Endothelial cell of umbilical vein (primary cell): ENCODE results near the gene MOB2. TPM values are rescaled to one million over a fixed set of nuclear protein-coding genes. Genes with fewer than 3 reads are reported as not detected.

Experiments used
- BruUV-seq: library from RNA; stranded (reverse); fragments of 400-500 nt; replicated peaks from 2 replicates; lab custom pipeline; 2021; lab: Mats Ljungman, UMichigan
- CTCF ChIA-PET: fragments of 300-600, 350-600 bp; sonication (Branson Sonifier 250); formaldehyde crosslinking; loops from one replicate; lab custom pipeline; 2021; ENCODE audit warnings: antibody characterized with exemption, inconsistent platforms; lab: Charles Lee
- POLR2A ChIA-PET: fragments of 300-600, 350-600 bp; sonication (Branson Sonifier 250); formaldehyde crosslinking; loops from one replicate; lab custom pipeline; 2021; ENCODE audit warnings: antibody characterized with exemption, inconsistent platforms; lab: Charles Lee
- DNase-seq: peaks from one replicate; pipeline ENCODE4 v3.0.0-alpha.2; 2011; ENCODE audit warnings: low read depth, low spot score
- FAIRE-seq: peaks from 2 replicates; lab custom pipeline; 2011; peaks lifted over from hg19 to GRCh38; lab: Jason Lieb, UNC
- H2AFZ ChIP-seq: 2 replicates; pipeline ENCODE4 v1.6.0; 2012; ENCODE audit warnings: low read depth, low read length, control low read depth, inconsistent platforms
- H3K27ac ChIP-seq: 2 replicates; pipeline ENCODE4 v1.5.1; 2011; ENCODE audit warnings: low read depth, mild to moderate bottlenecking, control low read depth, low read length, moderate library complexity; ENCODE audit not compliant: insufficient read depth
- H3K27me3 ChIP-seq, 2 experiments: 2 replicates each; pipeline versions ENCODE4 v1.6.0 to v1.6.1; 2011; ENCODE audit warnings: low read length in 2 of 2, mixed read lengths in 1 of 2; ENCODE audit not compliant: control insufficient read depth in 2 of 2, insufficient read depth in 2 of 2
- H3K36me3 ChIP-seq, 2 experiments: 2 replicates in 1 of 2; 3 replicates in 1 of 2; pipeline ENCODE4 v1.5.1; 2011; ENCODE audit warnings: low read length in 2 of 2, mild to moderate bottlenecking in 1 of 2, moderate library complexity in 1 of 2; ENCODE audit not compliant: control insufficient read depth in 2 of 2, insufficient read depth in 2 of 2; ENCODE audit errors: extremely low read depth in 1 of 2
- H3K4me1 ChIP-seq: 3 replicates; pipeline ENCODE4 v1.5.1; 2011; ENCODE audit warnings: mild to moderate bottlenecking, low read length; ENCODE audit not compliant: control insufficient read depth, insufficient read depth; ENCODE audit errors: extremely low read depth
- H3K4me2 ChIP-seq: 2 replicates; pipeline ENCODE4 v1.6.1; 2011; ENCODE audit warnings: low read length, control low read depth, mixed read lengths; ENCODE audit not compliant: insufficient read depth
- H3K4me3 ChIP-seq, 3 experiments: fragments of 200-600 bp in 1 of 3; sonication (generic), shearing (Covaris generic) in 1 of 3; replicated peaks in 1 of 3; 2 replicates each; pipeline ENCODE4 v1.5.1; 2011 to 2016; ENCODE audit warnings: control low read depth in 3 of 3, low read length in 3 of 3, mild to moderate bottlenecking in 2 of 3, inconsistent platforms in 1 of 3, low read depth in 1 of 3, moderate library complexity in 1 of 3; ENCODE audit not compliant: insufficient read depth in 1 of 3
- H3K79me2 ChIP-seq: 2 replicates; pipeline ENCODE4 v1.6.0; 2012; ENCODE audit warnings: low read length, inconsistent platforms; ENCODE audit not compliant: control insufficient read depth, insufficient read depth
- H3K9ac ChIP-seq: replicated peaks from 2 replicates; pipeline ENCODE3; 2011; ENCODE audit warnings: low read length, control low read depth; ENCODE audit not compliant: insufficient read depth; ENCODE audit errors: extremely low read depth
- H3K9me1 ChIP-seq: replicated peaks from 3 replicates; pipeline ENCODE4 v1.6.0; 2011; ENCODE audit warnings: mild to moderate bottlenecking, low read length; ENCODE audit not compliant: control insufficient read depth, insufficient read depth; ENCODE audit errors: extremely low read depth
- H3K9me3 ChIP-seq: replicated peaks from 2 replicates; pipeline ENCODE4 v1.5.1; 2012; ENCODE audit warnings: low read length, inconsistent platforms; ENCODE audit not compliant: control insufficient read depth, insufficient read depth
- H4K20me1 ChIP-seq: replicated peaks from 2 replicates; pipeline ENCODE3; 2011; ENCODE audit warnings: mild to moderate bottlenecking, low read length; ENCODE audit not compliant: control insufficient read depth, insufficient read depth; ENCODE audit errors: extremely low read depth
- EZH2 ChIP-seq: IDR thresholded peaks from 2 replicates; pipeline ENCODE4 v1.6.1; 2012; ENCODE audit warnings: borderline replicate concordance, low read depth, mild to moderate bottlenecking, moderate library complexity, low read length, inconsistent platforms; ENCODE audit not compliant: severe bottlenecking
- FOS ChIP-seq: IDR thresholded peaks from 2 replicates; pipeline ENCODE4 v1.6.1; 2011; ENCODE audit warnings: mild to moderate bottlenecking, low read length, moderate library complexity, borderline replicate concordance; ENCODE audit not compliant: insufficient read depth
- GATA2 ChIP-seq: IDR thresholded peaks from 2 replicates; pipeline ENCODE4 v1.7.0; 2011; ENCODE audit warnings: low read depth, mild to moderate bottlenecking, moderate library complexity, mixed read lengths, low read length; ENCODE audit not compliant: insufficient read length, insufficient read depth
- JUN ChIP-seq: IDR thresholded peaks from 2 replicates; pipeline ENCODE4 v1.6.1; 2011; ENCODE audit warnings: borderline replicate concordance, low read depth; ENCODE audit not compliant: insufficient read length, insufficient read depth
- MYC ChIP-seq: IDR thresholded peaks from one replicate; pipeline ENCODE4 v1.6.1; 2011; ENCODE audit warnings: mild to moderate bottlenecking, low read depth, low read length
- POLR2A ChIP-seq: IDR thresholded peaks from 2 replicates; pipeline ENCODE4 v1.6.1; 2012; ENCODE audit warnings: low read depth, mild to moderate bottlenecking, control low read depth, low read length
- POLR2AphosphoS5 ChIP-seq: IDR thresholded peaks from 2 replicates; pipeline ENCODE4 v1.6.1; 2012; ENCODE audit warnings: low read depth, mild to moderate bottlenecking, control low read depth, low read length, moderate library complexity; ENCODE audit not compliant: insufficient read depth
- dilution Hi-C: fragments of 300-500 bp; cut with MboI; formaldehyde crosslinking; loops from one replicate; pipeline ENCODE4 v1.15.0; 2019; ENCODE audit warnings: low sequenced_read_pairs; ENCODE audit not compliant: extremely low pct_ligation_motif_present
- intact Hi-C: fragments of 100-400 bp; cut with micrococcal nuclease; formaldehyde crosslinking; loops from one replicate; pipeline ENCODE4 v1.10.0; 2022
- polyA plus RNA-seq, 4 experiments: library from polyadenylated mRNA; depleted of rRNA in 3 of 4; stranded (reverse) in 3 of 4; unstranded in 1 of 4; fragments of >200 nt; gene quantifications; 2 replicates each; pipeline versions ENCODE4 v1.2.1 to v1.2.3, GENCODE V29; 2011 to 2012; ENCODE audit warnings: missing spikeins in 1 of 4
- total RNA-seq: library from RNA; stranded (reverse); gene quantifications from 2 replicates; pipeline ENCODE4 v1.2.3, GENCODE V29; 2021
- TF ChIP-seq, protein P1 (sequence below): IDR thresholded peaks from 2 replicates; pipeline ENCODE4 v1.6.1; 2011; ENCODE audit not compliant: insufficient read depth, insufficient read length
- TF ChIP-seq, protein P2 (sequence below), 2 donors: IDR thresholded peaks; 1 replicate in 1 of 2; 2 replicates in 1 of 2; pipeline ENCODE4 v1.5.1; 2011; ENCODE audit warnings: low read length in 2 of 2, mild to moderate bottlenecking in 2 of 2, moderate library complexity in 2 of 2, control low read depth in 1 of 2, inconsistent platforms in 1 of 2, low read depth in 1 of 2; ENCODE audit not compliant: insufficient read depth in 1 of 2; ENCODE audit errors: extremely low read depth in 1 of 2

The MOB2 gene
- total and polyA plus RNA-seq, 2 donors (not counting 3 experiments of a cell fraction or from before 2014, with no cell fraction given), result 38.2 to 50.6 TPM

- intact Hi-C loops, result no loop called here
- FAIRE-seq, result no peak
- no peaks in the 10 kb centered on the region for H3K79me2 ChIP-seq
Observed at GRCh38 chr11:1440066-1440465, 46.5 kb downstream of the MOB2 start.

More at GRCh38 chr11:1440066-1440465, 46.5 kb downstream of the MOB2 start:
- TF ChIP-seq JUN (no peak), MYC (no peak), EZH2 (no peak), FOS (no peak), POLR2AphosphoS5 (no peak), POLR2A (no peak), GATA2 (no peak)
- TF ChIP-seq, protein P1, sequence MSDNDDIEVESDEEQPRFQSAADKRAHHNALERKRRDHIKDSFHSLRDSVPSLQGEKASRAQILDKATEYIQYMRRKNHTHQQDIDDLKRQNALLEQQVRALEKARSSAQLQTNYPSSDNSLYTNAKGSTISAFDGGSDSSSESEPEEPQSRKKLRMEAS, result no peak
- TF ChIP-seq, protein P2, sequence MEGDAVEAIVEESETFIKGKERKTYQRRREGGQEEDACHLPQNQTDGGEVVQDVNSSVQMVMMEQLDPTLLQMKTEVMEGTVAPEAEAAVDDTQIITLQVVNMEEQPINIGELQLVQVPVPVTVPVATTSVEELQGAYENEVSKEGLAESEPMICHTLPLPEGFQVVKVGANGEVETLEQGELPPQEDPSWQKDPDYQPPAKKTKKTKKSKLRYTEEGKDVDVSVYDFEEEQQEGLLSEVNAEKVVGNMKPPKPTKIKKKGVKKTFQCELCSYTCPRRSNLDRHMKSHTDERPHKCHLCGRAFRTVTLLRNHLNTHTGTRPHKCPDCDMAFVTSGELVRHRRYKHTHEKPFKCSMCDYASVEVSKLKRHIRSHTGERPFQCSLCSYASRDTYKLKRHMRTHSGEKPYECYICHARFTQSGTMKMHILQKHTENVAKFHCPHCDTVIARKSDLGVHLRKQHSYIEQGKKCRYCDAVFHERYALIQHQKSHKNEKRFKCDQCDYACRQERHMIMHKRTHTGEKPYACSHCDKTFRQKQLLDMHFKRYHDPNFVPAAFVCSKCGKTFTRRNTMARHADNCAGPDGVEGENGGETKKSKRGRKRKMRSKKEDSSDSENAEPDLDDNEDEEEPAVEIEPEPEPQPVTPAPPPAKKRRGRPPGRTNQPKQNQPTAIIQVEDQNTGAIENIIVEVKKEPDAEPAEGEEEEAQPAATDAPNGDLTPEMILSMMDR (IDR thresholded peaks at IDR 0.05; ENCODE audit: extremely low read depth in 1 of 2, insufficient read depth in 1 of 2, low read depth in 1 of 2, low read length in 2 of 2), result no peak
- Histone ChIP-seq H3K4me2 (no peak overlapping the region), H3K4me3 (no peak overlapping the region), H4K20me1 (no peaks in the 10 kb centered on the region), H3K4me1 (no peaks in the 10 kb centered on the region), H2AFZ (no peak overlapping the region), H3K36me3 (no peaks in the 10 kb centered on the region), H3K27me3 (no peaks in the 10 kb centered on the region), H3K9me1 (no peaks in the 10 kb centered on the region), H3K27ac (no peak overlapping the region), H3K9me3 (no peaks in the 10 kb centered on the region), H3K9ac (no peak overlapping the region)
- dilution Hi-C loops, result no loop called here
- DNase-seq, result no peak
- no TSS peak for BruUV-seq
- POLR2A ChIA-PET, result no interaction called here
- CTCF ChIA-PET, result no interaction called here
